ENCODE data around the gene WDR64. TPM values are rescaled to one million over a fixed set of nuclear protein-coding genes. Genes with fewer than 3 reads are reported as not detected.

WDR64 gene
- total RNA-seq, 1 experiment from 2014 or later = not detected

- intact Hi-C loops (cut with micrococcal nuclease; ENCODE audit: unreplicated experiment) = loop anchor here (5.0 kb wide), 1 partner anchor 170 kb away; no protein-coding TSS in a partner anchor
- no peaks in the 10 kb centered on the region for H4K20me1 ChIP-seq (ENCODE audit: insufficient read depth)
- peak overlapping the region; percentile 71 for H3K4me3 ChIP-seq
- H3K36me3 ChIP-seq (ENCODE audit: low read depth) = no peaks in the 10 kb centered on the region
- TF ChIP-seq EZH2 (IDR thresholded peaks at IDR 0.05; ENCODE audit: low read depth) (no peak), CTCF (conservative IDR thresholded peaks at IDR 0.05) (no peak)
- peak overlapping the region; percentile 87 for H3K27ac ChIP-seq
- DNase-seq = no peak
- CTCF ChIA-PET = no interaction called here
- H3K9me2 ChIP-seq (ENCODE audit: insufficient read depth) = no peaks in the 10 kb centered on the region
- H3K4me2 ChIP-seq = peak overlapping the region; percentile 83
- H3K27me3 ChIP-seq (ENCODE audit: insufficient read depth, low read depth) = no peaks in the 10 kb centered on the region
- peaks cover 17% of the 10 kb centered on the region for H3K4me1 ChIP-seq (replicated peaks; ENCODE audit: insufficient read depth)
- peaks cover 16% of the 10 kb centered on the region for H3K79me2 ChIP-seq (ENCODE audit: low read depth)
- BruUV-seq (replicated peaks) = no TSS peak
- POLR2A ChIA-PET (ENCODE audit: unreplicated experiment) = no interaction called here
- H3F3A ChIP-seq (ENCODE audit: insufficient read depth, low read depth) = no peaks in the 10 kb centered on the region
- H3K9me3 ChIP-seq (ENCODE audit: insufficient read depth, low read depth) = no peaks in the 10 kb centered on the region
- H2AFZ ChIP-seq = peak overlapping the region; percentile 96
These were observed 194.9 kb downstream of the WDR64 start for GRCh38 chr1:241846862-241847539.

- Histone ChIP-seq H3K4me1 (replicated peaks; ENCODE audit: insufficient read depth) (peaks cover 17% of the 10 kb centered on the region), H3K27me3 (ENCODE audit: insufficient read depth, low read depth) (no peaks in the 10 kb centered on the region), H3K9me3 (ENCODE audit: insufficient read depth, low read depth) (no peaks in the 10 kb centered on the region), H3K79me2 (ENCODE audit: low read depth) (peaks cover 16% of the 10 kb centered on the region), H3K9me2 (ENCODE audit: insufficient read depth) (no peaks in the 10 kb centered on the region), H3K4me2 (peak overlapping the region; percentile 83), H2AFZ (peak overlapping the region; percentile 96), H4K20me1 (ENCODE audit: insufficient read depth) (no peaks in the 10 kb centered on the region), H3K27ac (peak overlapping the region; percentile 87), H3K4me3 (peak overlapping the region; percentile 71), H3F3A (ENCODE audit: insufficient read depth, low read depth) (no peaks in the 10 kb centered on the region), H3K36me3 (ENCODE audit: low read depth) (no peaks in the 10 kb centered on the region)
- BruUV-seq (replicated peaks) = TSS peak; percentile 81
- POLR2A ChIA-PET (ENCODE audit: unreplicated experiment) = no interaction called here
- intact Hi-C loops (cut with micrococcal nuclease; ENCODE audit: unreplicated experiment) = loop anchor here (5.0 kb wide), 1 partner anchor 170 kb away; no protein-coding TSS in a partner anchor
- TF ChIP-seq CTCF (conservative IDR thresholded peaks at IDR 0.05) (no peak), EZH2 (IDR thresholded peaks at IDR 0.05; ENCODE audit: low read depth) (no peak)
- CTCF ChIA-PET = no interaction called here
- no peak for DNase-seq
These were observed 195.4 kb downstream of the WDR64 start for GRCh38 chr1:241847540-241847795.

- H3K4me3 ChIP-seq = peak within 1 kb of the TSS; percentile 71
- H3K9me3 ChIP-seq (ENCODE audit: insufficient read depth, low read depth) = no peaks in the 10 kb centered on the region
- no peaks in the 10 kb centered on the region for H4K20me1 ChIP-seq (ENCODE audit: insufficient read depth)
- CTCF ChIA-PET = no interaction called here
- POLR2A ChIA-PET (ENCODE audit: unreplicated experiment) = no interaction called here
- intact Hi-C loops (cut with micrococcal nuclease; ENCODE audit: unreplicated experiment) = loop anchor here (5.0 kb wide), 1 partner anchor 169 kb away; no protein-coding TSS in a partner anchor
- H2AFZ ChIP-seq = peak within 1 kb of the TSS; percentile 96
- H3K79me2 ChIP-seq (ENCODE audit: low read depth) = peaks cover 16% of the 10 kb centered on the region
- no peak for TF ChIP-seq EZH2 (IDR thresholded peaks at IDR 0.05; ENCODE audit: low read depth)
- TF ChIP-seq CTCF (conservative IDR thresholded peaks at IDR 0.05) = no peak; the same call in 1 of the 2 replicates
- no peaks in the 10 kb centered on the region for H3K36me3 ChIP-seq (ENCODE audit: low read depth)
- peak; percentile 82 to 87 for DNase-seq
- H3K4me2 ChIP-seq = peak within 1 kb of the TSS; percentile 83
- H3K27ac ChIP-seq = peak within 1 kb of the TSS; percentile 87
- H3K4me1 ChIP-seq (replicated peaks; ENCODE audit: insufficient read depth) = peaks cover 17% of the 10 kb centered on the region
- H3F3A ChIP-seq (ENCODE audit: insufficient read depth, low read depth) = no peaks in the 10 kb centered on the region
- no peaks in the 10 kb centered on the region for H3K9me2 ChIP-seq (ENCODE audit: insufficient read depth)
- TSS peak; percentile 83 for BruUV-seq (replicated peaks)
- H3K27me3 ChIP-seq (ENCODE audit: insufficient read depth, low read depth) = no peaks in the 10 kb centered on the region
These were observed 196.0 kb downstream of the WDR64 start, which contains the start of gene EXO1 for GRCh38 chr1:241847796-241848685. Gene EXO1, plus strand, starts transcription at chr1:241848204. Its CDS starts 2,222 bp downstream, at chr1:241850426.
